Measurements from ENCODE around the gene DDX51.
"Not testable (repeated sequence)": the region's sequence is repeated elsewhere in the genome, so short reads cannot be mapped to it uniquely, and the experiment has no call there.

Gene DDX51

DNA sequence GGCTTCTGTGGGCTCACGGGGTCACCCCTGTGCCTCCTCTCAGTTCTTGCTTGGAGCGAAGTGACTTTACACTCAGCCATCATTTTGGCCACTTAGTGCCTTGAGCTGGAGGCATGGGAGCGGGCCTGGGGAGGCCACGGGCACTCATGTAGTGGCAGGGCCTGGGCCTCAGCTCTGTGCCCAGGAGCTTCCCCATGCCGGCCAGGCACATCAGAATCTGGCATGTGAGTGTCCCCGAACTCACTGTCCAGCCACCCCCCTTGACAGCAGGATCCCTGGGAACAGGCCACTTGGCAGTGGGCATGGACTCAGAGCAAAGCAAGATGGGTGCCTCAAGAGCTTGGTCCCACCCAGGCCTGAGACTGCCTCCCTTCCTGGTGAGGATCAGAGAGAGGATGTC is 29.5 kb downstream of the DDX51 start:
- no peak for DNase-seq (ENCODE audit: low spot score)

GRCh38 chr12:132111654-132112304 is 32.3 kb downstream of the DDX51 start:
- no peak for DNase-seq (ENCODE audit: low spot score)

- no peak for DNase-seq (ENCODE audit: low spot score)
These were observed 33.4 kb downstream of the DDX51 start for GRCh38 chr12:132110677-132111076.

DNA sequence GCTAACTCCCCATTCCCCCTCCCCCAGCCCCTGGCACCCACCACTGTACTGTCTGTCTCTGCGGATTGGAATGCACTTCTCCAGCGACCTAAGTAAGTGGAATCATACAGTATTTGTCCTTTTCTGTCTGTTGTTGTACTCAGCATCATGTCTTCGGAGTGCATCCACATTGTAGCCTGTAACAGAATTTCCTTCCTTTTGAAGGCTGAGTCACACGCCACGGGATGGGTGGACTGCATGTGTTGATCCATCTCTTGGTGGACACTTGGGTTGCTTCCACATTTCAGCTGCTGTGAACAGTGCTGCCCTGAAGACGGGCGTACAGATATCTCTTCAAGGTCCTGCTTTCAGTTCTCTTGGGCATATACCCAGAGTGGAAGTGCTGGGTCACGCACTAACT is 34.4 kb downstream of the DDX51 start:
- DNase-seq (ENCODE audit: low spot score) = no peak

GRCh38 chr12:132108211-132108832 is 35.8 kb downstream of the DDX51 start:
- no peak for DNase-seq (ENCODE audit: low spot score)

DNA sequence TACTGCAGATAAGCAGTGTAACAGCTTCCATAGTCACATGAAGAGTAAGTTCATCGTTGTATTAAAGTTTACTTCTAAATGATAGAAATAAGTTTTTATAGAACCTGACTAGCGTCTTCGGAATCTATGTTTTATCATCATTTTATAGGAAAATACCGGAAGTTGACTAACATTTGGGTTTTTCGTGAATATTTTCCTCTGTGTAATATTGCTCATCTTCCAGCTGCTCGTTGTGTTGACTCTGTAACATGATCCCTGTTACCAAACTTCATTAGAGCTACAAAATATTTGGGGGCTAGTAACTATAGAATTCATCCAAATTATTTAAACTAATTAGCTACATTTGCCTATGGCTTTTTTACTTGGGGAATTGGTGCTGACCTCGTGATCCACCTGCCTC is 37.2 kb downstream of the DDX51 start:
- DNase-seq (ENCODE audit: low spot score) = no peak

DNA sequence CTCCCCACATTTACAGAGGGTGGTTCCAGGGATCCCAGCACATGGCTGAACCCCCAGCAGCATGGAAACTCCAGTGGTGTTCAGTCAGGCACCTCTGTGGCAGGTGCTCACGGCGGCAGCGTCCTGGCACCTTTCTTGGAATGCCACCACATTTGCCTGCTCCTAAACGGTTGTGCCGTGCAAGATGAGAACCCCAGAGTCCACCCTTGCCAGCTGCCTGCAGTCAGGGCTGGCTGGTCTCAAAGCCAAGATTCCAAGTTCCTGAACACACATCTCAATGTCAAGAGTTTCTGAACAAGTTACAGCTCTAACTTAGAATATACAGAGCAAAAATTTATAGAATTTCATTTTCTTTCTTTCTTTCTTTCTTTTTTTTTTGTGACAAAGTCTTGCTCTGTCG is 38.7 kb downstream of the DDX51 start:
- no peak for DNase-seq (ENCODE audit: low spot score)

- DNase-seq (ENCODE audit: low spot score) = no peak
These were observed 40.4 kb downstream of the DDX51 start for GRCh38 chr12:132103542-132104308.

DNA sequence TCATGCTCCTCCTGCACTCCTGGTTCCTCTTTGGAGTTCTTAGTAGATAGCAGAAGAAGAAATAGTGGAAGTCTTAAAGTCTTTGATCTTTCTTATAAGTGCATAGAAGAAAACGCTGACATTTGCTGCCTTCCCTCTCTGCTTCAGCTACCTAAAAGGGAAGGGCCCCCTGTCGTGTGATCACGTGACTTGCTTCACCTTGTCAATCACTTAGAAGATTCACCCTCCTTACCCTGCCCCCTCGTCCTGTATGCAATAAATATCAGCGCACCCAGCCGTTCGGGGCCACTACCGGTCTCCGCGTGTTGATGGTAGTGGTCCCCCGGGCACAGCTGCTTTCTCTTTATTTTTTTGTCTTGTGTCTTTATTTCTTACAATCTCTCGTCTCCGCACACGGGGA is 41.0 kb downstream of the DDX51 start:
- DNase-seq (ENCODE audit: low spot score) = not testable (repeated sequence)

DNA sequence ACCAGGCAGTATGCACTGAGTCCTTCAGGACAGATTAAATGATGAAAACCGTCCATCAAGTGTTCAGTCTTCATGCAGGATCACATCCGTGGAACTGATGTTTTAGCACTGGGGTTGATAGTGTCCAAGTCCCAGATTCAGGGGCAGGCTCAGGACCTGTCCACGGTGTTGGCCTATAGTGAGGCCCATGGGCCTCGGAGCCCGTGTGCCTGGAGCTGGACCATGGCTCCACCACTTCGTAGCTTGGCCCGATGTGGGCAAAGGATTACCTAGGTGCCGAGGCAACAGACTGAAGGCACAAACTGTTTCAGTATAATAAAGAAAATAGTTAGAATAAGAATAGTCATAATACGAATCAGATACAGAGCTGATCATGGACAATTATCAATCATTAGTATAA is 41.8 kb downstream of the DDX51 start:
- DNase-seq (ENCODE audit: low spot score) = no peak

DNA sequence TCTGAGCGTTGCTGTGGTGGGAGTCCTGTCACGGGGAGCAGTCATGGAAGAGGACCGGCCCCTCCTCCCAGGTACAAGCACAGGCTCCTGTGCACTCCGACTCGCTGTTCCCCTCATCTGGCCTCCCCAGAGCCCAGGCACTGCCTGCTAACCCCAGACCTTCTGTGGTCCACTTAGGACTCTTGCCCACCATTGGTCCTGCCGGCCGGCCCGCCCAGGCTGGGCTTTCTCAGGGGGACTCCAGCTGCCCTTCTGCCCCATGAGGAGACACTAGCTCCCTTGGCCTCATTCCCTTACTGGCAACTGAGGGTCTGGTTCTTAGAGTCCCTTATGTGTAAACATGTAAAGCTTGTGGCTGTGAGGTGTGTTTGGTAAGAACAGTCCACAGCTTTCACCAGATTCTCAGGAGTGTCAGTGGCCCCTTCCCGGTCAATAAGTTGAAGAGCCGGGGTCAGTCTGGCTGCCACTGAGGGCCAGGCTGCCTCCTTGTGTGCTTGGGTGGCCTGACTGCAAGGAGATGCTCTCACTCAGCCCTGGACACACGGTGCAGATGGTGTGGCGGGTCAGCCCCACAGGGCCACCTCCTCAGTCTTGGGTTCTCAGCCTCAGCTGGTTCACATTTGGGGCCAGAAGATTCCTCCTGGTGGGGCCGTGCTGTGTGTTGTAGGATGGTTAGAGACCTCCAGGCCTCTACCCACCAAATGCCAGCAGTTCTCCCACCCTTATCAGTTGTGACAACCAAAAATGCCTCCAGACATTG is 43.6 kb downstream of the DDX51 start:
- no peak for DNase-seq (ENCODE audit: low spot score)

DNA sequence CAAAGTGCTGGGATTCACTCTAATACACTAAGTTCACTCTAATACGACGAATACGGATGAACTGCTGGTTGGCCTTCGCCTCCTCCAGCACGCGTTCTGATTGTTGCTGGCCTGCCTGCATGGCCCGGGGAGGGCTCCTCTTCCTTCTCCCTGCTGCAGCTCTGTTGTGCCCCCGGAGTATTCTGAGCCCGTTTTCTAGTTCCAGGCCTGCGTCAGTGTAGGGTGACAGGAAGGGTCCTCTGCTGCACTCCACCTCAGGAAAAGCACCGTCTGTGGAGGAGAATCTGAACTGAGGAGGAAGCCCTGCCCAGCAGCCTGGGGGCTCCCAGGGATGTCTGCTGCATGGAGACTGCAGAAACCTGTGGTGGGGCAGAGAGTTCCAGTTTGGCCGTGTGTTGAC is 44.4 kb downstream of the DDX51 start:
- no peak for DNase-seq (ENCODE audit: low spot score)

DNA sequence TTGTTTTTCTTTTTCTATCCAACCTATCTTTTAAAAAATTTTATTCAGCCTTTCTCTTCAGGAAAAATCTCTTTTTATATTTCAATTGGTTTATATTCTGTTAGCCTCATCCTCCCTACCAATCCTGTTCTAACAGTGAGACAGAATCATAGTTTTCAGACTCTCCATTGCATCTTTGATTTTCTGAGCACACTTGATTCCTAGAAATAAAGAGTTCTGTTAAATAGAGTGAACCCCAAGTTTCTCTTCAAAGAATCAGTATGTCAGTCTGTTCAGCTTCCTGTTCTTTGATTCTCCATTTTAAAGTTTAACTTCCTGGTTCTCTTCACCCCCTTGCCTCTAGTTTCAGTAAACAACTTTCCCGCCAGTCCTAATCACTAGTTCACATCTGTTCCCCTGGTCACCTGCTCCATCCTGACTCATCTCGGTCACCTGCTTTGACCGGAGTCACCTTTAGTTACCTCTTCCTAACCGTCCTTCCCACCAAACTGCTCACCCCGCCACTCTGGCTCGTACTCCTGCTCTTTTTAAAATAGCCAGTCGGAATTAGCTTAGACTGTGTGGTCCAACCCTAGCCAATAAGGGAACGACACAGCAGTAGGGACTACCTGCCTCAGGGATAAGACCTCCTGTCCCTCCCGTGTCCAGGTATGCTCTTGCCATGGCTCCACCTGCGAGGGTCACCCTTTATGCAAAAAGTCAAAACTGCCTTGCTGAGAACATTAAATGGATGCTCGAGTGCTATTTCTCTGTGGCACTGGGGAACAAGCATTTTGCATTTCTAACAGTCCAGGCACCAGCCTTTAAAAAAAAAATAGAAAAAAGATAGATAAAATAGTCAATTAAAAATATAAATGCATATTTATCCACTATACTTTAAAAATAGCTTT is 48.4 kb downstream of the DDX51 start:
- DNase-seq (ENCODE audit: low spot score) = no peak

- no peak for DNase-seq (ENCODE audit: low spot score)
These were observed 49.7 kb downstream of the DDX51 start for GRCh38 chr12:132094269-132094891.

DNA sequence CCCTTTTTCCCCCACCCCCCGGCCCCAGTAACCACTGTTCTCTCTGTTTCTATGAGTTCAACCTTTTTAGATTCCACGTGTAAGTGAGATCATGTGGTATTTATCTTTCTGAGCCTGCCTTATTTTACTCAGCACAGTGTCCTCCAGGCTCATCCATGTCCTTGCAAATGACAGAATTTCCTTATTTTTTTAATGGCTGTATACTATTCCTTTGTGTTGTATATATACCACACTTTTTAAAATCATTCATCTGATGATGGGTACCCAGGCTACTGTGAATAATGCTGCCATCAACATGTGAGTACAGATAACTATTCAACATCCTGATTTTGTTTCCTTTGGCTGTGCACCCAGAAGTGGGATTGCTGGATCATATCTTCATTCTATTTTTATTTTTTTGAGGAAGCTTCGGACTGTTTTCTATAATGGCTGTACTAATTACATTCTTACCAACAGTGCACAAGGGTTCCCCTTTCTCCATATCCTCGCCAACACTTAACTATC is 54.7 kb downstream of the DDX51 start:
- no peak for DNase-seq (ENCODE audit: low spot score)
